Panc1 (cell line): ENCODE measurements around the gene HS2ST1. TPM values are rescaled to one million over a fixed set of nuclear protein-coding genes. Genes with fewer than 3 reads are reported as not detected.

ENCODE experiments used
- ATAC-seq: fragments of 200-7000 bp; cut with Tn5 transposase; 2 replicates; pipeline ENCODE4 v1.9.1; 2020; ENCODE audit warnings: mild to moderate bottlenecking, moderate library complexity
- BruUV-seq: library from RNA; stranded (reverse); fragments of 400-500 nt; replicated peaks from 2 replicates; lab custom pipeline; 2021; lab: Mats Ljungman, UMichigan
- CTCF ChIA-PET: fragments of 300-600 bp; sonication (Branson Sonifier 250); formaldehyde crosslinking; loops from one replicate; lab custom pipeline; 2022; ENCODE audit warnings: antibody characterized with exemption; lab: Charles Lee
- POLR2A ChIA-PET: fragments of 300-600 bp; sonication (Branson Sonifier 250); formaldehyde crosslinking; loops from one replicate; lab custom pipeline; 2022; ENCODE audit warnings: antibody characterized with exemption; lab: Charles Lee
- DNase-seq: peaks from one replicate; pipeline ENCODE4 v3.0.0-alpha.2; 2010; ENCODE audit warnings: low read depth, low spot score
- H3K27ac ChIP-seq: 2 replicates; pipeline ENCODE4 v1.5.1; 2011; ENCODE audit warnings: mild to moderate bottlenecking, low read length, inconsistent platforms
- H3K27me3 ChIP-seq: fragments of 200-500 bp; sonication (Bioruptor generic); 2 replicates; pipeline ENCODE4 v1.6.0; 2014; ENCODE audit warnings: low read length, inconsistent platforms; ENCODE audit not compliant: control insufficient read depth, insufficient read depth
- H3K36me3 ChIP-seq: fragments of 200-500 bp; sonication (Bioruptor generic); 2 replicates; pipeline ENCODE4 v1.5.1; 2014; ENCODE audit warnings: inconsistent platforms, mild to moderate bottlenecking, low read length, moderate library complexity; ENCODE audit not compliant: control insufficient read depth, insufficient read depth
- H3K4me1 ChIP-seq: 2 replicates; pipeline ENCODE4 v1.5.1; 2011; ENCODE audit warnings: inconsistent platforms, mild to moderate bottlenecking, low read length, moderate library complexity; ENCODE audit not compliant: control insufficient read depth, insufficient read depth
- H3K4me3 ChIP-seq, 2 experiments: 2 replicates each; pipeline ENCODE4 v1.5.1; 2011 to 2012; ENCODE audit warnings: low read depth in 2 of 2, low read length in 2 of 2, mild to moderate bottlenecking in 2 of 2, inconsistent platforms in 1 of 2, moderate library complexity in 1 of 2
- H3K9me3 ChIP-seq: fragments of 200-500 bp; sonication (Bioruptor generic); 2 replicates; pipeline ENCODE4 v1.5.1; 2014; ENCODE audit warnings: low read depth, mild to moderate bottlenecking, inconsistent platforms, low read length, moderate library complexity; ENCODE audit not compliant: control insufficient read depth, insufficient read depth
- CTCF ChIP-seq: fragments of 450-650 bp; IDR thresholded peaks from 2 replicates; pipeline ENCODE4 v1.5.1; 2017; ENCODE audit warnings: mild to moderate bottlenecking
- POLR2AphosphoS5 ChIP-seq: IDR thresholded peaks from 2 replicates; pipeline ENCODE4 v1.6.1; 2012; ENCODE audit warnings: mild to moderate bottlenecking, low read depth, low read length, moderate library complexity
- REST ChIP-seq, 2 experiments: IDR thresholded peaks; 2 replicates each; pipeline ENCODE4 v1.6.1; 2011 to 2012; ENCODE audit warnings: low read depth in 2 of 2, control low read depth in 1 of 2, low read length in 1 of 2, mild to moderate bottlenecking in 1 of 2, moderate library complexity in 1 of 2; ENCODE audit not compliant: insufficient read depth in 1 of 2
- SIN3A ChIP-seq: IDR thresholded peaks from 2 replicates; pipeline ENCODE4 v1.6.1; 2012; ENCODE audit warnings: low read depth, mild to moderate bottlenecking, low read length, moderate library complexity, borderline replicate concordance; ENCODE audit not compliant: insufficient read depth
- TCF7L2 ChIP-seq: IDR thresholded peaks from 2 replicates; pipeline ENCODE4 v1.6.1; 2011; ENCODE audit warnings: mild to moderate bottlenecking, low read depth, low read length, inconsistent platforms
- in situ Hi-C: cut with HindIII; loops from 2 replicates; pipeline ENCODE4 v1.10.0; 2016; ENCODE audit warnings: low sequenced_read_pairs, low pct_unique_long_range_greater_than_20kb
- intact Hi-C: fragments of 100-400 bp; cut with micrococcal nuclease; formaldehyde crosslinking; loops from one replicate; pipeline ENCODE4 v1.10.0; 2022; ENCODE audit not compliant: unreplicated experiment
- total RNA-seq: library from RNA; stranded (reverse); gene quantifications from one replicate; pipeline ENCODE4 v1.2.1, GENCODE V29; 2021; ENCODE audit not compliant: unreplicated experiment

HS2ST1 gene
- total RNA-seq, 1 experiment from 2014 or later, result 81.0 TPM

GRCh38 chr1:87028576-87028975, 114.1 kb downstream of the HS2ST1 start:
- intact Hi-C loops (loop anchor here (10.0 kb wide), 1 partner anchor 114 kb away; the partner anchor contains the start of genes HS2ST1 and SELENOF), in situ Hi-C loops (no loop called here)
- H3K4me3 ChIP-seq, result no peak overlapping the region
- no peaks in the 10 kb centered on the region for H3K4me1 ChIP-seq
- no peaks in the 10 kb centered on the region for H3K9me3 ChIP-seq
- ChIA-PET CTCF (no interaction called here), POLR2A (no interaction called here)
- ATAC-seq (no peak), DNase-seq (no peak)
- H3K36me3 ChIP-seq, result no peaks in the 10 kb centered on the region
- H3K27me3 ChIP-seq, result no peaks in the 10 kb centered on the region
- no TSS peak for BruUV-seq
- no peak overlapping the region for H3K27ac ChIP-seq
- TF ChIP-seq TCF7L2 (no peak), SIN3A (no peak), REST (IDR thresholded peaks at IDR 0.05; ENCODE audit: insufficient read depth in 1 of 2, low read depth in 2 of 2, low read length in 1 of 2) (no peak), POLR2AphosphoS5 (no peak), CTCF (no peak)

- ChIA-PET CTCF (no interaction called here), POLR2A (no interaction called here)
- in situ Hi-C loops, result no loop called here
- Histone ChIP-seq H3K27me3 (no peaks in the 10 kb centered on the region), H3K4me3 (no peak overlapping the region), H3K36me3 (no peaks in the 10 kb centered on the region), H3K27ac (no peak overlapping the region), H3K4me1 (no peaks in the 10 kb centered on the region), H3K9me3 (no peaks in the 10 kb centered on the region)
- no TSS peak for BruUV-seq
- no peak for ATAC-seq
- TF ChIP-seq SIN3A (no peak), CTCF (no peak), POLR2AphosphoS5 (no peak), REST (IDR thresholded peaks at IDR 0.05; ENCODE audit: insufficient read depth in 1 of 2, low read depth in 2 of 2, low read length in 1 of 2) (no peak), TCF7L2 (no peak)
- no peak for DNase-seq
- intact Hi-C loops, result no loop called here
Observed at GRCh38 chr1:87030740-87031690, 116.6 kb downstream of the HS2ST1 start.
